Choroid plexus epithelial cell (primary cell): Measurements from ENCODE around the gene SLC39A1.
"Not testable (repeated sequence)": the region's sequence is repeated elsewhere in the genome, so short reads cannot be mapped to it uniquely, and the experiment has no call there.

Source experiments
- DNase-seq: peaks from one replicate; pipeline ENCODE4 v3.0.0-alpha.2; 2010; ENCODE audit warnings: low read depth
- H3K4me3 ChIP-seq: 2 replicates; pipeline ENCODE4 v1.5.1; 2011; ENCODE audit warnings: low read depth, mild to moderate bottlenecking, control low read depth, low read length, moderate library complexity
- TF ChIP-seq, protein P1 (sequence below): conservative IDR thresholded peaks from 2 replicates; pipeline ENCODE4 v1.5.1; 2011; ENCODE audit warnings: low read depth, mild to moderate bottlenecking, control low read depth, inconsistent platforms, low read length, moderate library complexity

SLC39A1 gene, protein sequence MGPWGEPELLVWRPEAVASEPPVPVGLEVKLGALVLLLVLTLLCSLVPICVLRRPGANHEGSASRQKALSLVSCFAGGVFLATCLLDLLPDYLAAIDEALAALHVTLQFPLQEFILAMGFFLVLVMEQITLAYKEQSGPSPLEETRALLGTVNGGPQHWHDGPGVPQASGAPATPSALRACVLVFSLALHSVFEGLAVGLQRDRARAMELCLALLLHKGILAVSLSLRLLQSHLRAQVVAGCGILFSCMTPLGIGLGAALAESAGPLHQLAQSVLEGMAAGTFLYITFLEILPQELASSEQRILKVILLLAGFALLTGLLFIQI

DNA sequence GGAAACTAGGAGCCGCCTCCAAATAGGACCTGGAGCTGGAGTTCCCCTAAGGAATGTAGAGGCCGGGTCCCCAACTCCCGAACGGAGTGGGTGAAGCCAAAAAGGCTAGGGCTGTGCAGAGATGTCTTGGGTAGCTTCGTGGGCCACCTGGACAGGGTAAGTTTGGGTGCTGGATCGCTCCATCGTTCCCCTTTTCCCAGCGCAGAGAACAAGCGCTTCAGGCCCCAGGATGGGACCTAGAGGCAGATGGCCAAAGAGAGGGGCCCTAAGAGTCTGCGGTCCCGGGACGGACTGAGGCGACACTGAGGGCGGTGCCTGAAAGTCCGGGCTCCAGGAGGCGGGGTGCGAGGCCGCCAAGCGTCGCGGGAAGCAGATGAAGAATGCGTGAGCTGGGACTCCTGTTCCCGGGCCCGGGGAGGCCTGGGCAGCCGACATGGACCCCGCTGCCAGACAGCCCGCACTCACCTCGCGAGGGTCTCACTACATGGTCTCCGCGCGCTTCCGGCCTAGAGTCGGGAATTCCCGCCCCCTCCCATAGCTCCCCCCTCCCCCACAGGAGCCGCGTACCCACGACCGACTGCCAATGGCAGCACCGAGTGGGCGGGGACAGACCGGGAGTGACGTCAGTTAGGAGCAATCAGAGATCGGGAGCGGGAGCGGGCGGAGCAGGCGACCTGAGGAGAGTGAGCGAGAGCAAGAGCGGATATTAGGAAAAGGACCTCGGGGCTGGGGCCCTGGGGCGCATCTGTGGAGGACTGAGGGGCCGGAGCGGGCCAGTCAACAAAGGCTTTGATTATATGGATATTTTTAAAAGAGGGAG, at the start of gene SLC39A1:
TSS of gene SLC39A1 (minus strand) at position 508 of the 820 bp plus-strand sequence. CDS start 822 bp downstream, outside the sequence.
- peak within 1 kb of the TSS; percentile 89 for H3K4me3 ChIP-seq
- DNase-seq, result peak; percentile 97
- TF ChIP-seq, protein P1, sequence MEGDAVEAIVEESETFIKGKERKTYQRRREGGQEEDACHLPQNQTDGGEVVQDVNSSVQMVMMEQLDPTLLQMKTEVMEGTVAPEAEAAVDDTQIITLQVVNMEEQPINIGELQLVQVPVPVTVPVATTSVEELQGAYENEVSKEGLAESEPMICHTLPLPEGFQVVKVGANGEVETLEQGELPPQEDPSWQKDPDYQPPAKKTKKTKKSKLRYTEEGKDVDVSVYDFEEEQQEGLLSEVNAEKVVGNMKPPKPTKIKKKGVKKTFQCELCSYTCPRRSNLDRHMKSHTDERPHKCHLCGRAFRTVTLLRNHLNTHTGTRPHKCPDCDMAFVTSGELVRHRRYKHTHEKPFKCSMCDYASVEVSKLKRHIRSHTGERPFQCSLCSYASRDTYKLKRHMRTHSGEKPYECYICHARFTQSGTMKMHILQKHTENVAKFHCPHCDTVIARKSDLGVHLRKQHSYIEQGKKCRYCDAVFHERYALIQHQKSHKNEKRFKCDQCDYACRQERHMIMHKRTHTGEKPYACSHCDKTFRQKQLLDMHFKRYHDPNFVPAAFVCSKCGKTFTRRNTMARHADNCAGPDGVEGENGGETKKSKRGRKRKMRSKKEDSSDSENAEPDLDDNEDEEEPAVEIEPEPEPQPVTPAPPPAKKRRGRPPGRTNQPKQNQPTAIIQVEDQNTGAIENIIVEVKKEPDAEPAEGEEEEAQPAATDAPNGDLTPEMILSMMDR, result no peak

DNA sequence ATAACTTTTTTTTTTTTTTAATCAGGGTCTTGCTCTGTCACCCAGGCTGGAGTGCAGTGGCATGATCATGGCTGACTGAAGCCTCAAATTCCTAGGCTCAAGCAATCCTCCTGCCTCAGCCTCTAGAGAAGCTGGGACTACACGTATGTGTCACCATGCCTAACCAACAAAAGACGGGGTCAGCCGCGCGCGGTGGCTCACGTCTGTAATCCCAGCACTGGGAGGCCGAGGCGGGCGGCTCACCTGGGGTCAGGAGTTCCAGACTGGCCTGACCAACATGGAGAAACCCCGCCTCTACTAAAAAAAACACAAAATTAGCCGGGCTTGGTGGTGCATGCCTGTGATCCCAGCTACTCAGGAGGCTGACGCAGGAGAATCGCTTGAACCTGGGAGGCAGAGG, 49.2 kb upstream of the SLC39A1 start:
- not testable (repeated sequence) for DNase-seq, H3K4me3 ChIP-seq

DNA sequence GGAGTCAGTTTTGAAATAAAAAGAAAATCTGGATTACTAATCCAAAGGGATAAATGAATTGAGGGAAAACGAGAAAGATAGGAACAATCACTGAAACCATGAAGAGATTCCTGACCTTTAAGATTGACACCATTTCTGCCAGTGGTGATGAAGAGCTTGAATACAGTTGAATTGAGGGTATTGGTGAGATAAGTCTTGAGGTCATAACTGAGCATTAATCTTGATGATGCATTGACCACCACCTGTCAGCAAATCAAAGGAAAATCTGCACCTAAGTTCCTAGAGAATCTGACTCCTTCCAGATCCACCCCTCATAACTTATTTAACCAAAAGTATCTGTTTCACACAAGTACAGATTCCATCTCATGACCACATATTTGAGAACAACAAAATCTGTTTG, 48.8 kb upstream of the SLC39A1 start:
- TF ChIP-seq, protein P1, result no peak
- no peak overlapping the region for H3K4me3 ChIP-seq
- DNase-seq, result no peak

DNA sequence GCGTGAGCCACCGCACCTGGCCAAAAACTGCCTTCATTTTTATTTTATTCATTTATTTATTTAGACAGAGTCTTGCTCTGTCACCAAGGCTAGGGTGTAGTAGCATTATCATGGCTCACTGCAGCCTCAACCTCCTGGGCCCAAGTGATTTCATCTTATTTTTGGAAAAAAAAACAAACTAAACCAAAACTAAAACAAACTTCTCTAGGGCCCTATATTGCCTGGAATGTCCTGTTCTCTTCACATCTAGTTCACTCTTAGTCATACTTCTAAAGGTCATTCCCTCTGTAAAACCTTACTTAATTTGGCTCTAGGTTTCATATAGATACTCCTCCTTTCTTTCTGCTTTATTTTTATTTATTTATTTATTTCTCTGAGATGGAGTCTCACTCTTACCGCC, 42.8 kb upstream of the SLC39A1 start:
- peak; percentile 89 for DNase-seq
- TF ChIP-seq, protein P1, result no peak
- no peak overlapping the region for H3K4me3 ChIP-seq

DNA sequence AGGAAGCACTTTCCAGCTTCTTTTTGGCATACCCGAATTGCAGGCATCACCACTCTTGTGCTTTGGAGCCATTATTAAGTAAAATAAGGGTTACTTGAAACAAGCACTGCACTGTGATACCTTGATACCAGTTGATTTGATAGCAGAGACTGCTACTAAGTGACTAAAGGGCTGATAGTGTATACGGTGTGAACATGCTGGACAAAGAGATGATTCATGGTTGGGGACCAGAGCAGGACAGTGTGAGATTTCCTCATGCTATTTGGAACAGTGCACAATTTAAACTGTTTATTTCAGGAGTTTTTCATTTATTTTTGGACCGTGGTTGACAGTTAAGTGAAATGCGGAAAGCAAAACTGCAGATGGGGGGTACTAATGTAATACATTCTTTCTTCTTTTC, 37.1 kb upstream of the SLC39A1 start:
- TF ChIP-seq, protein P1, result no peak
- no peak for DNase-seq
- H3K4me3 ChIP-seq, result no peak overlapping the region

DNA sequence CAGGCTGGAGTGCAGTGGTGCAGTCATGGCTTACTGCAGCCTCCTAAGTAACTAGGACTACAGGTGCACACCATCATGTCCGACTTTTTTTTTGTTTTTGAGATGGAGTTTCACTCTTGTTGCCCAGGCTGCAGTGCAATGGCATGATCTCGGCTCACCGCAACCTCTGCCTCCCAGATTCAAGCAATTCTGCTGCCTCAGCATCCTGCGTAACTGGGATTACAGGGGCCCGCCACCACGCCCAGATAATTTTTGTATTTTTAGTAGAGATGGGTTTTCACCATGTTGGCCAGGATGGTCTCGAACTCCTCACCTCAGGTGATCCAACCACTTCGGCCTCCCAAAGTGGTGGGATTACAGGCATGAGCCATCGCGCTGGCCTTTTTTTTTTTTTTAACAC, 33.5 kb upstream of the SLC39A1 start:
- not testable (repeated sequence) for DNase-seq, H3K4me3 ChIP-seq

DNA sequence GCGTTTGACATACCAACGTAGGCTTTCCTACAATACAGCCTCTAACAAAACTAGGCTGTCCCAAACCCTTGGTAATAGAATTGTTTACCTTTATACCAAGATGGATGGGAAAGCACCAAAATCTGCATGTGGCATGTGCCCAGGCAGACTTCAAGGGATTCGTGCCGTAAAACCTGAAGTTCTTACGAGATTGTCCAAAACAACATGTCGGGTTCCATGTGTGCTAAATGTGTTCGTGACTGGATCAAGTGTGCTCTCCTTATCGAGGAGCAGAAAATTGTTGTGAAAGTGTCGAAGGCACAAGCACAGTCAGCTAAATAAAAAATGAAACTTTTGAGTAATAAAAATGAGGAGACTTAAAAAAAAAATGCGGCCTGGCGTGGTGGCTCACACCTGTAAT, 32.3 kb upstream of the SLC39A1 start:
- no peak overlapping the region for H3K4me3 ChIP-seq
- DNase-seq, result no peak
- TF ChIP-seq, protein P1, result no peak

DNA sequence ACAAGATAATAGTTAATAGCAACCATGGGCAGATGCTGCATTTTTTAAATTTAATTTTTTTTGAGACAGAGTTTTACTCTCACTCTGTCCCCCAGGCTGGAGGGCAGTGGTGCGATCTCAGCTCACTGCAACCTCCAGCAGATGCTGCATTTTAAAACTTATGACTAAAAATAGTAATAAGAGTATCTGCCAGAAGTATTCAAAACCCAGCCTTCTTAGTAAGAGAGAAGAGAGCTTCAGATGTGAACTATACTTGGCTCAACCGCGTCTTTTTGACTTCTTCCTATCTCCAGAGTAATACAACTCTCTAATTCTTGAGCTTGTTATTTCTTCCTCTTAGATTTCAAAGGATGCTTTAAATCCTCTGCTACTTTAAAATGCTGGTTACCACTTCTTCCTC, 31.9 kb upstream of the SLC39A1 start:
- no peak overlapping the region for H3K4me3 ChIP-seq
- no peak for DNase-seq
- TF ChIP-seq, protein P1, result no peak
